ENCODE data around the gene MEG3. TPM values are rescaled to one million over a fixed set of nuclear protein-coding genes. Genes with fewer than 3 reads are reported as not detected.

Gene MEG3
- total and polyA plus RNA-seq, 2 of the 4 experiments (the other 2 are of a cell fraction): 31.5 to 556 TPM

- Histone ChIP-seq H2BK20ac (ENCODE audit: low read depth, low read length) (no peak overlapping the region), H2AK5ac (ENCODE audit: low read depth, low read length) (no peak overlapping the region), H3K4ac (ENCODE audit: low read depth, low read length) (no peak overlapping the region), H3K27me3 (ENCODE audit: control insufficient read depth, insufficient read depth, low read length) (no peaks in the 10 kb centered on the region), H4K20me1 (ENCODE audit: insufficient read depth, low read length) (peaks cover 98% of the 10 kb centered on the region), H3K27ac (ENCODE audit: insufficient read depth, low read length) (no peak overlapping the region), H3K4me1 (ENCODE audit: control insufficient read depth, insufficient read depth, low read length) (peaks cover 16% of the 10 kb centered on the region), H3K9me1 (ENCODE audit: insufficient read depth, low read length) (peaks cover 8% of the 10 kb centered on the region; the same call in 1 of the 2 replicates), H4K91ac (ENCODE audit: insufficient read depth, low read depth, low read length) (no peak overlapping the region), H3K36me3 (ENCODE audit: control insufficient read depth, insufficient read depth, low read length) (peaks cover 53% of the 10 kb centered on the region), H3K79me1 (ENCODE audit: low read depth in 1 of 2, low read length in 2 of 2) (peaks cover 3 to 59% of the 10 kb centered on the region in 2 experiments; a peak in 3 of 4 replicates), H2BK120ac (ENCODE audit: low read depth, low read length) (no peak overlapping the region), H3K9me3 (ENCODE audit: control insufficient read depth, insufficient read depth, low read length) (no peaks in the 10 kb centered on the region), H4K5ac (ENCODE audit: low read depth, low read length) (no peak overlapping the region), H3K9ac (ENCODE audit: low read depth, low read length) (no peak overlapping the region), H3K18ac (ENCODE audit: low read depth, low read length) (no peak overlapping the region), H4K8ac (ENCODE audit: low read depth in 2 of 2, low read length in 2 of 2) (no peak overlapping the region), H3K4me3 (ENCODE audit: insufficient read depth, low read depth, low read length) (no peak overlapping the region), H3K4me2 (ENCODE audit: low read depth, low read length) (no peak overlapping the region), H3K23ac (ENCODE audit: low read depth, low read length) (no peak overlapping the region), H3K14ac (replicated peaks; ENCODE audit: low read depth, low read length) (no peak overlapping the region), H2BK15ac (ENCODE audit: low read depth, low read length) (no peak overlapping the region), H3K56ac (ENCODE audit: extremely low read depth, insufficient read depth, low read length) (no peak overlapping the region), H2BK5ac (ENCODE audit: low read depth, low read length, poor library complexity, severe bottlenecking) (no peak overlapping the region), H2AK9ac (replicated peaks; ENCODE audit: low read depth, low read length, poor library complexity) (no peak overlapping the region), H2AFZ (replicated peaks; ENCODE audit: low read length, poor library complexity) (no peak overlapping the region)
- DNase-seq (no peak), ATAC-seq (ENCODE audit: low read depth) (no peak)
- in situ Hi-C loops (cut with MboI; ENCODE audit: low sequenced_read_pairs): loop anchor here (10.0 kb wide), 1 partner anchor 462 kb away; no protein-coding TSS in a partner anchor
- WGBS, 2 experiments (ENCODE audit: extremely low coverage in 2 of 2, insufficient read length in 1 of 2): 83% methylated on average over 1 of the region's 8 CpGs; no CpG with 5 or more reads in 1 of the 2 experiments
- ChIA-PET CTCF (no interaction called here), POLR2A (ENCODE audit: unreplicated experiment) (no interaction called here)
- no TSS peak for BruUV-seq (replicated peaks)
- intact Hi-C loops (cut with micrococcal nuclease): no loop called here
- TF ChIP-seq FOS (IDR thresholded peaks at IDR 0.05; ENCODE audit: low read depth, low read length) (no peak), BHLHE40 (IDR thresholded peaks at IDR 0.05; ENCODE audit: low read depth, low read length) (no peak), POLR2A (IDR thresholded peaks at IDR 0.05; ENCODE audit: low read depth, low read length) (no peak), SMC3 (IDR thresholded peaks at IDR 0.05; ENCODE audit: low read depth, low read length) (no peak), USF2 (IDR thresholded peaks at IDR 0.05; ENCODE audit: low read depth, low read length) (no peak), RCOR1 (IDR thresholded peaks at IDR 0.05; ENCODE audit: insufficient replicate concordance, low read length) (no peak), NFE2L2 (IDR thresholded peaks at IDR 0.05; ENCODE audit: low read depth, low read length) (no peak), CTCF (conservative IDR thresholded peaks at IDR 0.05; ENCODE audit: low read depth, low read length) (no peak), ELK1 (IDR thresholded peaks at IDR 0.05; ENCODE audit: borderline replicate concordance, low read depth, low read length) (no peak), CHD1 (IDR thresholded peaks at IDR 0.05; ENCODE audit: low read depth, low read length) (no peak), RFX5 (IDR thresholded peaks at IDR 0.05; ENCODE audit: low read depth, low read length) (no peak), CEBPB (IDR thresholded peaks at IDR 0.05; ENCODE audit: low read depth, low read length) (no peak), MXI1 (IDR thresholded peaks at IDR 0.05; ENCODE audit: borderline replicate concordance, low read depth, low read length) (no peak), MAZ (IDR thresholded peaks at IDR 0.05; ENCODE audit: borderline replicate concordance, low read depth, low read length) (no peak), RAD21 (IDR thresholded peaks at IDR 0.05; ENCODE audit: low read length) (no peak), MAFK (IDR thresholded peaks at IDR 0.05; ENCODE audit: low read depth, low read length) (no peak)
- dilution Hi-C loops (cut with HindIII; ENCODE audit: low sequenced_read_pairs, unreplicated experiment): no loop called here
Observed at GRCh38 chr14:100846309-100846859, 20.5 kb downstream of the MEG3 start.
